Adipocyte (in vitro differentiated cells): ENCODE data around the gene PRKCB.

Experiments
- DNase-seq: peaks from one replicate; pipeline ENCODE4 v3.0.0-alpha.2; 2015; ENCODE audit warnings: low read depth
- H3K27me3 ChIP-seq: replicated peaks from 2 replicates; pipeline ENCODE4 v1.7.0; 2013; ENCODE audit warnings: mild to moderate bottlenecking, low read length, moderate library complexity; ENCODE audit not compliant: control insufficient read depth, insufficient read depth
- H3K36me3 ChIP-seq: 2 replicates; pipeline ENCODE4 v1.7.0; 2013; ENCODE audit warnings: low read length, mild to moderate bottlenecking, moderate library complexity; ENCODE audit not compliant: control insufficient read depth, insufficient read depth, severe bottlenecking
- H3K4me1 ChIP-seq: 2 replicates; pipeline ENCODE4 v1.7.0; 2013; ENCODE audit warnings: mild to moderate bottlenecking, low read length, moderate library complexity; ENCODE audit not compliant: control insufficient read depth, insufficient read depth
- H3K4me3 ChIP-seq: 2 replicates; pipeline ENCODE4 v1.7.0; 2013; ENCODE audit warnings: mild to moderate bottlenecking, low read length, moderate library complexity
- H3K9ac ChIP-seq: 2 replicates; pipeline ENCODE4 v1.7.0; 2013; ENCODE audit warnings: mild to moderate bottlenecking, low read length, moderate library complexity
- H3K9me3 ChIP-seq: 2 replicates; pipeline ENCODE4 v1.7.0; 2013; ENCODE audit warnings: mild to moderate bottlenecking, low read length, moderate library complexity; ENCODE audit not compliant: control insufficient read depth

PRKCB gene

GRCh38 chr16:23837553-23838308 lies 1.9 kb downstream of the PRKCB start:
- Histone ChIP-seq H3K9ac (no peak overlapping the region), H3K9me3 (no peaks in the 10 kb centered on the region), H3K4me3 (no peak overlapping the region), H3K36me3 (no peaks in the 10 kb centered on the region), H3K27me3 (peaks cover 35% of the 10 kb centered on the region), H3K4me1 (no peaks in the 10 kb centered on the region)
- DNase-seq: no peak

GRCh38 chr16:23838485-23839142 lies 2.8 kb downstream of the PRKCB start:
- no peak overlapping the region for H3K9ac ChIP-seq

GRCh38 chr16:23840310-23840709 lies 4.5 kb downstream of the PRKCB start:
- Histone ChIP-seq H3K9ac (no peak overlapping the region), H3K36me3 (no peaks in the 10 kb centered on the region), H3K4me3 (no peak overlapping the region), H3K27me3 (peaks cover 28% of the 10 kb centered on the region), H3K4me1 (no peaks in the 10 kb centered on the region), H3K9me3 (no peaks in the 10 kb centered on the region)
- no peak for DNase-seq

More at GRCh38 chr16:23838485-23839142, 2.8 kb downstream of the PRKCB start:
- H3K9me3 ChIP-seq: no peaks in the 10 kb centered on the region
- H3K4me3 ChIP-seq: no peak overlapping the region
- no peaks in the 10 kb centered on the region for H3K36me3 ChIP-seq
- DNase-seq: no peak
- peaks cover 35% of the 10 kb centered on the region for H3K27me3 ChIP-seq
- H3K4me1 ChIP-seq: no peaks in the 10 kb centered on the region

DNA sequence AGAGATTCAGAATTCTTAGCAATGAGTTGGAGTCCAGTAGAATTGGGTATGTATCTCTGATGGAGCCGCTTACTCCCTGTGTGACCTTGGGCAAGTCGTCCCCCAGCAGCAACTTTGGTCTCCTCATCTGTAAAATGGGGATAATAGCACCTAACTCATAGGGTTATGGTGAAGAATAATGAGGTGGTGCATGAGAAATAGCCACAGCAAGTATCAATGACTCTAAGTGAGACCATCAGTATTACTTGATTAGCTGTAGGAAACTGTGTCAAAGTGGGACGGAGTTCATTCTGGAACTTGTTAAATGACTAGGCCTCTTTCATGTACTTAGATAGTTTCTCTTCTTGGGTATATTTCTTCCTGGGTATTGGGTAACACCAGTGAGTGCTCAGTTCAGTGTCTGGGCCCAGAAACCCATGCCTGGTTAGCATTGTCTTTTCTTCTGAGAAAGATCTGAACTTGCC lies 6.4 kb downstream of the PRKCB start:
- no peak for DNase-seq
- no peaks in the 10 kb centered on the region for H3K36me3 ChIP-seq
- H3K9me3 ChIP-seq: no peaks in the 10 kb centered on the region
- peaks cover 29% of the 10 kb centered on the region for H3K27me3 ChIP-seq
- no peak overlapping the region for H3K4me3 ChIP-seq
- no peaks in the 10 kb centered on the region for H3K4me1 ChIP-seq
- no peak overlapping the region for H3K9ac ChIP-seq

GRCh38 chr16:23843143-23843542 lies 7.4 kb downstream of the PRKCB start:
- no peaks in the 10 kb centered on the region for H3K4me1 ChIP-seq
- H3K27me3 ChIP-seq: peaks cover 19% of the 10 kb centered on the region
- DNase-seq: no peak
- H3K9ac ChIP-seq: no peak overlapping the region
- no peaks in the 10 kb centered on the region for H3K36me3 ChIP-seq
- H3K4me3 ChIP-seq: no peak overlapping the region
- H3K9me3 ChIP-seq: no peaks in the 10 kb centered on the region

DNA sequence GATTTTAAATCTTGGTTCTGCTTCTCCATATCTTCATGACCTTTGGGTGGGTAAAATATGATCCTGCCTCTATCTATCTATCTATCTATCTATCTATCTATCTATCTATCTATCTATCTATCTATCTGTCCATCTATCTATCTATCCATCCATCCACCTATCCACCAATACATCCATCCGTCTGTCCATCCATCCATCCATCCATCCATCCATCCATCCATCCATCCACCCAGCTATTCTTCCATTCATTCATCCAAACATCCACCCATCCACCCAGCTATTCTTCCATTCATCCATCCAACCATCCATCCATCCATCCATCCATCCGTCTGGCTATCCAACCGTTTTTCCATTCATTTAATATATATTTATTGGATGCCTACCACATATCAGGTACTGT lies 11.5 kb downstream of the PRKCB start:
- Histone ChIP-seq H3K9ac (no peak overlapping the region), H3K4me1 (no peaks in the 10 kb centered on the region), H3K27me3 (peaks cover 6% of the 10 kb centered on the region), H3K9me3 (no peaks in the 10 kb centered on the region), H3K4me3 (no peak overlapping the region), H3K36me3 (no peaks in the 10 kb centered on the region)
- DNase-seq: no peak

GRCh38 chr16:23847948-23848347 lies 12.2 kb downstream of the PRKCB start:
- Histone ChIP-seq H3K4me3 (no peak overlapping the region), H3K9me3 (no peaks in the 10 kb centered on the region), H3K4me1 (no peaks in the 10 kb centered on the region), H3K27me3 (peaks cover 6% of the 10 kb centered on the region), H3K9ac (no peak overlapping the region), H3K36me3 (no peaks in the 10 kb centered on the region)
- no peak for DNase-seq

DNA sequence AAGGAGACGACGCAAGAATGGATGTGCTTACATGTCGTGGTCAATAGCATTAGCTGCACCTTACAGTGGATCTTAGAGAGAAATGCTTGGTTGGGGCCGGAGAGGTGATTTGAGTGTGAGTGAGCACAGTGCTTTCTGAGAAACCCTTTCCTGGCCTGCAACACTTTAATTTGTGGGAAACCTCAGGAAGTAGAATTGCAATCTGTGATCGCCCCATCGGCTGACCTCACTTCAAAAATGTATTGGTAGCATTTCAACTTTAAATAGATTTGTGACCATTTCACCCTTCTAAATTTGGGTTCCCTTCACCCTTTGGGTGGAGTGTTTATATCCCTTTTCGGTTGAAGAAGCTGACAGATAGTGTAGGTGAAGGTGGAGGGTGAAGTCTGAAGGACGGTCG lies 13.2 kb downstream of the PRKCB start:
- no peak overlapping the region for H3K4me3 ChIP-seq
- no peak overlapping the region for H3K9ac ChIP-seq
- peaks cover 6% of the 10 kb centered on the region for H3K27me3 ChIP-seq
- H3K4me1 ChIP-seq: no peaks in the 10 kb centered on the region
- H3K9me3 ChIP-seq: no peaks in the 10 kb centered on the region
- H3K36me3 ChIP-seq: no peaks in the 10 kb centered on the region
- DNase-seq: no peak

GRCh38 chr16:23852794-23853562 lies 17.2 kb downstream of the PRKCB start:
- Histone ChIP-seq H3K4me3 (no peak overlapping the region), H3K36me3 (no peaks in the 10 kb centered on the region), H3K9ac (no peak overlapping the region), H3K27me3 (peaks cover 7% of the 10 kb centered on the region), H3K4me1 (no peaks in the 10 kb centered on the region), H3K9me3 (no peaks in the 10 kb centered on the region)
- no peak for DNase-seq

DNA sequence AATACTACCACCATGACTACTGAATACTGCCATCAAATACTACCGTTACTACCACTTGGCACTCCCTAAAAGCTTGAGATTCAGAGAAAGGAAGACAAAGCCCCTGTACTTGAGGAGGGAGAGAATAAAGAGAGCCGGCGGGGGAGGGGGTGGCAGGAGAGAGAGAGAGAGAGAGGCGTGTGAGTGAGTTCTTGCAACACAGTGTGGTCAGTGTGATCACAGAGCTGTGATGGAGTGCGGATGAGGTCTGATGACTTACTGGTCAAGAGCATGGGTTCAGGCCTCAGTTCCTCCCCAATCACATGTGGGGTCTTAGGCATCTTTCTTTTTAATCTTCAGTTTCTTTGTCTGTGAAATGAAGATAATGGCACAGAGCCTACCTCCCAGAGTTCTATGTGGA lies 19.2 kb downstream of the PRKCB start:
- no peak for DNase-seq
- Histone ChIP-seq H3K4me3 (no peak overlapping the region), H3K27me3 (peaks cover 15% of the 10 kb centered on the region), H3K36me3 (no peaks in the 10 kb centered on the region), H3K4me1 (no peaks in the 10 kb centered on the region), H3K9me3 (no peaks in the 10 kb centered on the region), H3K9ac (no peak overlapping the region)

- no peak overlapping the region for H3K9ac ChIP-seq
- H3K36me3 ChIP-seq: no peaks in the 10 kb centered on the region
- no peaks in the 10 kb centered on the region for H3K4me1 ChIP-seq
- no peak overlapping the region for H3K4me3 ChIP-seq
- no peaks in the 10 kb centered on the region for H3K9me3 ChIP-seq
- no peak for DNase-seq
- peaks cover 16% of the 10 kb centered on the region for H3K27me3 ChIP-seq
Observed at GRCh38 chr16:23856251-23856709, 20.5 kb downstream of the PRKCB start.
